ENCODE measurements around the gene SIGLEC10.
A peak's percentile ranks its signal among the peaks of the same experiment; 100 is the strongest.
"Not testable (repeated sequence)": the region's sequence is repeated elsewhere in the genome, so short reads cannot be mapped to it uniquely, and the experiment has no call there.

The SIGLEC10 gene, protein sequence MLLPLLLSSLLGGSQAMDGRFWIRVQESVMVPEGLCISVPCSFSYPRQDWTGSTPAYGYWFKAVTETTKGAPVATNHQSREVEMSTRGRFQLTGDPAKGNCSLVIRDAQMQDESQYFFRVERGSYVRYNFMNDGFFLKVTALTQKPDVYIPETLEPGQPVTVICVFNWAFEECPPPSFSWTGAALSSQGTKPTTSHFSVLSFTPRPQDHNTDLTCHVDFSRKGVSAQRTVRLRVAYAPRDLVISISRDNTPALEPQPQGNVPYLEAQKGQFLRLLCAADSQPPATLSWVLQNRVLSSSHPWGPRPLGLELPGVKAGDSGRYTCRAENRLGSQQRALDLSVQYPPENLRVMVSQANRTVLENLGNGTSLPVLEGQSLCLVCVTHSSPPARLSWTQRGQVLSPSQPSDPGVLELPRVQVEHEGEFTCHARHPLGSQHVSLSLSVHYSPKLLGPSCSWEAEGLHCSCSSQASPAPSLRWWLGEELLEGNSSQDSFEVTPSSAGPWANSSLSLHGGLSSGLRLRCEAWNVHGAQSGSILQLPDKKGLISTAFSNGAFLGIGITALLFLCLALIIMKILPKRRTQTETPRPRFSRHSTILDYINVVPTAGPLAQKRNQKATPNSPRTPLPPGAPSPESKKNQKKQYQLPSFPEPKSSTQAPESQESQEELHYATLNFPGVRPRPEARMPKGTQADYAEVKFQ

GRCh38 chr19:51417107-51417809 is at the start of gene SIGLEC10:
Gene SIGLEC10 (minus strand): TSS chr19:51417642. CDS start chr19:51417581, 61 bp downstream.
- DNase-seq = peak; percentile 70

DNA sequence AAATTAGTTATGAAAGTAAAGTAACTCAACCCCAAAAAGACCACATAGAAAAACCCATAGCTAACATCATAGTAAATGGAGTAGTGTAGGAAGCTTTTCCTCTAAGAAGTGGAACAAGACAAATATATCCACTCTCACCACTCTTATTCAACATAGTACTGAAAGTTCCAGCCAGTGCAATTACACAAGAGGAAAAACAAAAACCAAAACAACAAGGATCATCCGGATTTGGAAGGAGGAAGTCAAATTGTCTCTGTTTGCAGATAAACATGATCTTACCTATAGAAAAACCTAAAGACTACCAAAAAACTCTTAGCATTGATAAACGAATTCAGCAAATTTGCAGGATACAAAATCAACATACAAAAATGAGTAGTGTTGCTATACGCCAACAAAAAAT is 49.3 kb upstream of the SIGLEC10 start:
- DNase-seq = no peak

DNA sequence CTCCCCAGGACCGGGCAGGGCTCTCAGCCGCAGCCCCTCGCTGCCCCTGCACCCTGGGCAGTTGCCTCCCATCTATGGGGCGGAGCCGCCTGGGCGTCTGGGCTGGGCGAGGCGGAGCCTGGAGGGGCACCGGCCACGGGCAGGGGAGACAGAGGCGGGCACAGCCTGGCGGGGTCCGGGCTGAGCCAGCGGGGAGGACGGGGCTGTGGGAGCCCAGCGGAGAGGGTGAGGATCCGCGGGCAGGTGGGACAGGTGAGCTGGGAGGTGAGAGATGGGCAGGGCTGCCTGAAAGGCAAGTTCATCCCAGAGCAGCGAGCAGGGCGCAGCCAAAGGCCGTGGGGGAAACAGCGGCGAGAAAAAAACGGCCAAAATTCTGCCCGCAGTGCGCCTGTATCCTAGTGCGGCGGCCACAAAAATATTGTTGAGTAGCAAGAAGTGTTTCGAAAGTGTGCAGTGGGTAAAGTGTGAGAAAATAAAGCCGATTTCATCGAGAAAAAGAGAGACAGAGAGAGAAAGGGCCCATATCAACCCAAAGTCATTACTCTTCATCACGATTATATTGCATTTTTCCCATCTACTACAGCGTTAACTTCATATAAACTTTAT is 46.6 kb upstream of the SIGLEC10 start:
- peak; percentile 37 for DNase-seq

GRCh38 chr19:51462681-51463080 is 45.2 kb upstream of the SIGLEC10 start:
- peak; percentile 56 for DNase-seq

DNA sequence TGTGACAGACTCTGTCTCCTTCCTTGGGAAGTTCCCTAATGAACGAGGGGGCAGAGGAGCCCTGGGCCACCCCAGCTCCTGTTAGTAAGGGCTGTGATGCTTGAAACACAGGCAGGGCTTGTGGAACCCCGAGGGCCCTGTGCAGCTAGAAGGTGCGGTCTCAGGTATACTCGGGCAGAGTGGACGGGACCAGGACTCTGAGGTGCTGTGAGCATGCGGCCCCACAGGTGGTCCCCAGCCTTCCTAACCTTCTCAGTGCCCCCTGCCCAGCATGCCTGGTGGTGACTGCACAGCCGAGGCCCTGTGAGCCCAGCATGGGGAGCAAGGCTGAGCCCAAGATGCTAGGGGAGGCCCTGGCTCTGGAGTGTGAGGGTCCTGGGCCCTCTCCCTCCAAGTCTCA is 44.8 kb upstream of the SIGLEC10 start:
- peak; percentile 57 for DNase-seq

GRCh38 chr19:51461723-51462161 is 44.3 kb upstream of the SIGLEC10 start:
- no peak for DNase-seq

DNA sequence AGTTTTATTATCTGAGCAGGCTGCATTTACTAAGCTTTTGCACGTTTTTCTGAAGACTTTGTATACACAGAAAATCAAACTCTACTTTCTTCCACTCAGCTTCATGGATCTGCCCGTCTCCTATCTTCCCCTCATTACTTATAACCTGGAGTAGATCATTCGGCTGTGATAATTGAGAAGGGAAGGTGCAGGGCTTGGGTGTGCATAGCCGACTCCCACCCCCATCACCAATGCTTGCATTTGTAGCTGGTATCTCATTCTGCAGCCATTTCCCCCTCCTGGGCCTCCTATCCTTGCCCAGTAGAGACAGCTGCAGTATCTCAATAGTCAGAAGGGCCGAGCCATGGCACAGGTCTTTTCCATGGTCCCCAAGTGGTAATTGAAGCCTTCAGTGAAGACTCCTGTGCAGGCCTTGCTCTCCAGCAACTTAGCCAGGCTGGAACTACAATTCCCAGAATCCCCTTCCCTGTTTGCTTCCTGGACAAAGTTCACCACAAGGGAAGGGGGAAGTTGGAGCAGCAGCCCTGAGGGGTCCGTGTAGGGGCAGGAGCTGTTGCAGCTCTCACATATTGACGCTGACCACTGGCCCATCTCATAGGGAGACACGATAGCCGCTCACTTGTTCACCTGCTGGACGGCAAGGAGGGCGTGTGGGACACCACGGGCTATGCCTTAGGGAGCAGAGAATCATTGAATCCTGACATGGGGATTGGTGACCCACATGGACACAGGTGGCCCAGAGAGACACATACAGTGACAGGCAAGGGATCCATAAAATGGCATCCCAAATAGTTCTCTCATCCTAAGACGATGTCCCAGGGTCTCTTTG is 42.9 kb upstream of the SIGLEC10 start:
- peak; percentile 59 for DNase-seq

- DNase-seq = peak; percentile 46
Observed at GRCh38 chr19:51458899-51459505, 41.6 kb upstream of the SIGLEC10 start.

DNA sequence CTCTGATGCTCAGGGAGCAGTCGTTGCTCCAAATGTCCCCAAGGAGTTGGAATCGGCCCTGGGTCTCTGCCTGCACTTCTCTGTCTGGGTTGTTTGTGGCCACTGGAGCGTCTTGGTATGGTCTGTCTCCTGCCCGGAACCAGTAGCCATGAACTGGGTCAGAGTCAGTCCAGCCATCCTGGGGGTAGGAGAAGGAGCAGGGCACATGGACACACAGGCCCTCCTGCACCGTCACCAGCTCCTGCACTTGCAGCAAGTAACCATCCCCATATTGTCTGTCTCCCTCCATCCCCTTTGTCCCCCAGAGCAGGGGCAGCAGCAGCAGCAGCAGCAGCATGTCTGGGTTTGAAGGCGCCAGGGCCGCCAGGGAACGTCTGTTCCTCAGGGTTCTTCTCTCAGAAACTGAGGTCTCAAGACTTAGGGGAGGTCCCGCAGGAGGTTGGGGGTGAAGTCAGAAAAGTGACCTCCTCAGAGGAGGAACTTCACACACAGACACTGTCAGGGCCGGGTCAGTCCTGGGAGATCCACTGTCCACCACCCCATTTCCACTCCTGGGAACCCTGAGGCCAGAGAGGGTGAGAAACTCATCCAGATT is 40.7 kb upstream of the SIGLEC10 start, which contains the start of gene SIGLEC8:
SIGLEC8 (minus strand) TSS at position 404 of the 595 bp plus-strand sequence; CDS start at position 337, 67 bp downstream.
- DNase-seq = peak; percentile 52

DNA sequence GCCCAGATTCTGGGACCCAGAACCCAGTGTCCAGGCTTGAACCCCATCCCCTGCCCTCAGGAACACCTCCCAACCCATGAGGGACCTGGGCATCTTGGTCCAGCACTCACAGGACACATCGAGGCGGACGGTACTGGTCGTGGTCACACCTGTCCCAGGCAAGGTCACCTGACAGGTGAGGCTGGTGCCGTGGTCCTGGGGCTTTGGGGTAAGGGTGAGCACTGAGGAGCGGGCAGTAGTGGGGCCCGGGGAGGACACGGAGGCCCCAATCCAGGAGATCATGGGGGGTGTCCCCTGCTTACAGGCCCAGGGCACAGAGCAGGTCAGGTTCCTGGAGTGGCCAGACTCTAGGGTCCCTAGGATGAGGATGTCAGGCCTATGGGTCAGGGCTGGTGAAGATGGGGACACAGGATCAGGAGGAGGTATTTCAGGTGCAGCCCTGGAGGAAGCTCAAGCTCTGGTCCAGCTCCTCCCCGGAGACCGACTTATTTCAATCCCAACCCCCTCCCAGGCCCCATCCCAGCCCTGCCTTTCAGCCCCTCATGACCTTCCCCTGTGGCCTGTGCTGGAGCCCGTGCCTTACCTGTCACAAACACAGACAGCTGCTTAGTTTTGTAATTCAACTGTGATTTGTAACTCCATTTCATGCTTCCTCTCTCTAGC is 40.0 kb upstream of the SIGLEC10 start:
- DNase-seq = peak; percentile 47

- peak; percentile 46 for DNase-seq
Observed at GRCh38 chr19:51456541-51457290, 39.3 kb upstream of the SIGLEC10 start.

DNA sequence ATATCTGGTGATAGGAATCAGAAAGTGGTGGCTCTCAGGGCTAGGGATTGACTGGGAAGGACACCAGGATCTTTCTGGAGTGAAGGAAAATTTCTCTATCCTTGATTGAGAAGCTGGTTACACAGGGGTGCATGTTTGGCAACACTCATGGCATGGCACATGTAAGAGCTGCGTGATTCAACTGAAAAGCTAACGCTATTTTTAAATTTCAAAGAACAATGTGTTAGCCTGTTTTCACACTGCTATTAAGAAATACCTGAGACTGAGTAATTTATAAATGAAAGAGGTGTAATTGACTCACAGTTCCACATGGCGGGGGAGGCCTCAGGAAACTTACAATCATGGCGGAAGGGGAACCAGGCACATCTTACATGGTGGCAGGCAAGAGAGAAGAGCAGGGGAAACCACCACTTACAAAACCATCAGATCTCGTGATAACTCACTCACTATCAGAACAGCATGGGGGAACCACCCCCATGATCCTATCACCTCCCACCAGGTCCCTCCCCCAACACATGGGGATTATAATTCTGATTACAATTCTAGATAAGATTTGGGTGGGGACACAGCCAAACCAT is 33.4 kb upstream of the SIGLEC10 start:
- peak; percentile 55 for DNase-seq

DNA sequence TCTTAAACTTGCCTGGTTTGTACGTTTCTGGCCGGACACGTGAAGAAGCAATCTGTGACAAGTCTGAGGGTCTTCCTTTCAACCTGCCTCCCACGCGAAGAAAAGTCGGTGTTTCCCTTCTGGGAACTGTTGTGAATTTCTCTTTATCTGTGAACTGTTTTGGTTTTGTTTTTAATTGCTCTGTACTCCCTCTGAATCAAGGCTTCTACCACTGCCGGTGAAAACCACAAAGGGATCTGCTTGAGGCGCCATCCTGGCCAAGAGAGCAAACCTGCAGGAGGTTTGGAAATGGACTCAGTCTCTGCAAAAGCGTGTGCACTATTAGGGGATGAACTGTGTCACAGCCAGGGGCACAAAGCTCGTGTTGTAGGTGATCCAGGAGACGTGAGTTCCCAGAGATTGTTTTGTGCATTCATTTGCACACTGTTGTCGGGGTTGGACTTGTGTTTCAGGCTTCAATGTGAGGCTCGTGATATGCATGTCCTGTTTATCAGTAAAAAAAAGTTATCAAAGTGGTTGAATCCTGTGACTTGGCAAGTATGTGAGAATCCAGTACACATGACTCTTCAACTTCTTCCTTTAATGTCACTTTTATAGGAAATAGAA is 31.1 kb upstream of the SIGLEC10 start:
- DNase-seq = peak; percentile 79

DNA sequence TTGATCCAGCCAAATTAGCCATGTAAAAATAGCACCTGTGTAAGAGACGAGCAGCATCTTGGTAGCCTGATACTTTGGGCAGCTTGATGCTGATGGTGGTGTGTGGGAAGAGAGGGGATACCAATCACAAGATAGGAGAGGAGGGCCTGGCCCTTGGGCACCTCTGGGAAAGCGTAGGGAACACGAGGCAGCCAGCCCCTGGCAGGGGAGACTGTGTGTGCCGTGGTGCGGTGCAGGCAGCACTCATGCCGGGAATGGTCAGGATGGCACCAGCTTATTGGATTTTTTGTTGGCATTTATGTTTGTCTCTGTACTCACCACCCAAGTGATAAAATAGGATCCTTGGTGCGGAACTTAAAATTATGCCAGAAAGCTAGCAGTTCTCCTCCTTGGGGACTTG is 30.6 kb upstream of the SIGLEC10 start:
- DNase-seq = no peak

GRCh38 chr19:51447510-51447909 is 30.1 kb upstream of the SIGLEC10 start:
- not testable (repeated sequence) for DNase-seq

DNA sequence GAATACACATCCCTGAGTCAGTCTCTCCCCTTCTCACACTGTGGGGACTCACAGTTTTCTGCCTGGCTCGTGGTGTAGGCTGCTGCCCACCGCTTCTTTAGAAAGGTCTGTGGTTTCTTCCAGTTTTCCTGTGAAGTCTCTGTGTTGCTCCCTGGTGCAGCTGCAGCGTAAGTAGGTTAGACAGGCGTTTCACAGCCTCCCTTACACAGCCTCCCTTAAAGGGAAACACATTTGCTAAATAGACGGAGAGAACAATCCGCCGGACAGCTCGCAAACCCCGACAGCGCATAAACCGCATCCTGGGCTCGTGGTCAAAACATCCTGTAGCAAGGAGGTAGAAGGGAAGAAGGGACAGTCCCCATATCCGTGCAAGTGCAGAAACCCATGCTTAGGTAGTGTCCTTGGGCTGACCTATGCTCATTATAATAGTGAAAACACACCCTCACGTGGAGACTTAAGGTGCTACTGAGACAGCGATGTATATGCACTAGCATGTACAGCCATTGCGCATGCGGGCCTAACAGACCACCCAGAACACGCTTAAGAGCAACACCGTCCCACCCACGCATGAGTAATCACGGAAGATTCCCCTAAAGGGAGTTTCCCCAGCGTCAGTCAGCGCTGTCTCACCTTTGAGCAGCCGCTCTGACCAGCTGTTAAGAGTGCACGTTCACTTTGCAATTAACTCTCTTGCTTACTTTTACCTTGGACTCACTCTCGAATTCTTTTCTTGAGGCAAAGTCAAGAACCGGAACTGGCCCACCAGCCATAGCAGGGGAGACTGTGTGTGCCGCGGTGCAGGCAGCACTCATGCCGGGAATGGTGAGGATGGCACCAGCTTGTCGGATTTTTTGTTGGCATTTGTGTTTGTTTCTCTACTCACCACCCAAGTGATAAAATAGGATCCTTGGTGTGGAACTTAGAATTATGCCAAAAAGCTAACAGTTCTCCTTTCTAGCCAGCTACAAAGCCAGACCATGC is 24.3 kb upstream of the SIGLEC10 start:
- peak; percentile 91 for DNase-seq

DNA sequence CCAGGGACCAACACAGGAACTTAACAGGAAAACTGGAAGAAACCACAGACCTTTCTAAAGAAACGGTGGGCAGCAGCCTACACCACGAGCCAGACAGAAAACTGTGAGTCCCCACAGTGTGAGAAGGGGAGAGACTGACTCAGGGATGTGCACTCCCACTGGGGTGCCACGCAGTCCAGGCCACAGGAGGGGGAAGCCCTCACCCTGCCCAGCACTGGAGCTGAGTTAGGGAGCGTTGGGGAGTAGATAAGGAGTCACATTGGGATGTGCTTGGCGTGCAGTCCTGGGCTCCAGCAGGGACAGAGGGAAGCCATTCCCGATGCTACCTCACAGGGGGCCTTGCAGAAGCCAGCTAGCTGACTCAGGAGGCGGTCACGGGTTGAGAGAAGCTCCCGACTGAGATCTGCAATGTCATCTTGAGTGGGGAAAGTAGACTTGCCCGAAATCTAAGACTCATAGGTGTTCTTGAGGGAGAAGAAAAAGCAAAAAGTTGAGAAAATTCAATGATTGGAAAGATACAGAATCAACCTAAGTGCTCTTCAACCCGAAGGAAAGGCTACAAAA is 23.5 kb upstream of the SIGLEC10 start:
- DNase-seq = peak; percentile 89
